BLaER1 treated with 17β-estradiol and CSF1 and Interleukin-3, amounts not matched to agents 10 nM and 100 nM (cell line): ENCODE data around the gene IDI2.
A peak's percentile ranks its signal among the peaks of the same experiment; 100 is the strongest.

Experiments
- H3K27ac ChIP-seq, 11 experiments: shearing (Covaris generic); formaldehyde crosslinking; 2 replicates each; pipeline ENCODE4 v1.8.1; 2022
- H3K27me3 ChIP-seq, 11 experiments: shearing (Covaris generic); formaldehyde crosslinking; 2 replicates each; pipeline ENCODE4 v1.8.1; 2022
- H3K36me3 ChIP-seq, 11 experiments: shearing (Covaris generic); formaldehyde crosslinking; 2 replicates each; pipeline ENCODE4 v1.8.1; 2022
- H3K4me1 ChIP-seq, 10 experiments: shearing (Covaris generic); formaldehyde crosslinking; 2 replicates each; pipeline ENCODE4 v1.8.1; 2022
- H3K4me2 ChIP-seq, 11 experiments: shearing (Covaris generic); formaldehyde crosslinking; 2 replicates each; pipeline ENCODE4 v1.8.1; 2022
- H3K4me3 ChIP-seq, 10 experiments: shearing (Covaris generic); formaldehyde crosslinking; 2 replicates each; pipeline ENCODE4 v1.8.1; 2022
- H3K9ac ChIP-seq, 11 experiments: shearing (Covaris generic); formaldehyde crosslinking; 2 replicates each; pipeline ENCODE4 v1.8.1; 2022
- H3K9me3 ChIP-seq, 11 experiments: shearing (Covaris generic); formaldehyde crosslinking; replicated peaks in 1 of 11; 2 replicates each; pipeline ENCODE4 v1.8.1; 2022
- H4K20me1 ChIP-seq, 11 experiments: shearing (Covaris generic); formaldehyde crosslinking; 2 replicates each; pipeline ENCODE4 v1.8.1; 2022
- Cebpa-rat ChIP-seq, 11 experiments: shearing (Covaris generic); IDR thresholded peaks; 2 replicates each; pipeline ENCODE4 v1.8.1; 2022

Gene IDI2

DNA sequence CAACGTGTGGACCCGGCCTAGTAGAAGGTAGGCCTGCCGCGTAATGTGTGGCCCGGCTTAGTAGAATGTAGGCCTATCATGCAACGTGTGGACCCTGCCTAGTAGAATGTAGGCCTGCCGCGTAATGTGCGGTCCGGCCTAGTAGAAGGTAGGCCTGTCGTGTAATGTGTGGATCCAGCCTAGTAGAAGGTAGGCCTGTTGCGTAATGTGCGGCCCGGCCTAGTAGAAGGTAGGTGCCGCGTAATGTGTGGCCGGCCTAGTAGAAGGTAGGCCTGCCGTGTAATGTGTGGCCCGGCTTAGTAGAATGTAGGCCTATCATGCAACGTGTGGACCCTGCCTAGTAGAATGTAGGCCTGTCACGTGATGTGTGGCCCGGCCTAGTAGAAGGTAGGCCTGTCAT is 49.3 kb downstream of the IDI2 start:
- TF ChIP-seq Cebpa-rat (IDR thresholded peaks at IDR 0.05): peak in 2 of 11 experiments; percentile 23 to 40; a peak in 1 of 22 replicates
- Histone ChIP-seq H3K4me2 (no peak overlapping the region), H3K4me1 (peaks cover 21 to 44% (median 44%) of the 10 kb centered on the region in 10 experiments), H3K27me3 (no peaks in the 10 kb centered on the region), H4K20me1 (no peaks in the 10 kb centered on the region), H3K9me3 (peaks cover 36 to 54% (median 49%) of the 10 kb centered on the region in 11 experiments), H3K27ac (no peak overlapping the region), H3K9ac (no peak overlapping the region), H3K4me3 (no peak overlapping the region), H3K36me3 (peaks cover 6 to 32% (median 21%) of the 10 kb centered on the region in 11 experiments; a peak in 18 of 22 replicates)

DNA sequence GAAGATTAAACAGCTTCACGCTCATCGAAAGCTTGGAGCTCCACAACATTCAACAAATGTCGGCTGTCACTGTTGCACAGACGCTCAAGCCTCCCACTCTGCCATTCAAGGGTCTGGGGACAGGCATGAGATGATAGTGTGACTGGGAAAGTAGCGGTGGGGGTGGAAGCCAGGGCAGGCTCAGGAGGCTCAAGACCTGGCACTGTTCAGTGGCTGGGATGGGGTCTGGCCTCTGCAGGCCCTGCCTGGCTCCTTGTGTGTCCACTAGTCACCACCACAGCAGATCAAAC is 50.9 kb downstream of the IDI2 start:
- no peak for TF ChIP-seq Cebpa-rat (IDR thresholded peaks at IDR 0.05)
- peaks cover 21 to 60% (median 59%) of the 10 kb centered on the region in 10 experiments for H3K4me1 ChIP-seq
- H3K27ac ChIP-seq: peak overlapping the region in 6 of 11 experiments; percentile 2 to 47 (median 26); a peak in 2 of 22 replicates

DNA sequence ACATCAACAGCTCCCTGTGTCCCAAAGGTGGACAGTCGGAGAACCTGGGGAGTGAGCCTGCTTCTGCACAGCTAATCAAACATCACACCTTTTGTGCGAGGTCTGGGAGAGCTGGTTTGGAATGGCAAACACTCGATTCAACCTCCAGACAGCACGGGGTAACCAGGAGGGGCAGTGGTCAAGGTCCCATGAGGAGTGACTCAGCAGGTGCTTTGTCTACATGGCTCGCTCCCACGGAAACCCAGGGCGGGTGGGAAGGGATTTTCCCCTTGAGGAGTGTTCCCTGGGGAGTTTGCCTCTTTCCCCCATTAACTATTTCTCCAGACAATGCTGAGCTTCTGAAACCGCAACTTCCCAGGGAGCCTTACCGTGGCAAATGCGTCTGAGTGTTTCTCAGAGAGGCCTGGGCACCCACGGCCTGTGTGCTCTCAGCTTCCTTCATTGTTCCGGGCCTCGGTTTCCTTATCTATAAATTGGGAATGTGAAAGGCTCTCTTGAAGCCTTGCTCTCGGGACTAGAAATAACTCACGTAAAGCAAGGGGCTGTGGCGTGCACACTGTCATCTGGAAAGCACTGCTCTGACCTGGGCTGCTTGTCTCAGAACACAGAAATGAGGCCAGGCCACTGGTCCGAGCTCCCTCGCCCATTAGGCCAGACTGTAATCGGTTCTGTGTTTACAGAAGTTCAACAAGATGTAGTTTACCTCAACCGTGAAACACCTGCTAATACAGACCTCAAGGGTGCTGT is 51.4 kb downstream of the IDI2 start:
- peaks cover 0 to 12% (median 5%) of the 10 kb centered on the region in 11 experiments; a peak in 7 of 22 replicates for H3K36me3 ChIP-seq
- H4K20me1 ChIP-seq: no peaks in the 10 kb centered on the region
- H3K4me1 ChIP-seq: peaks cover 21 to 65% (median 61%) of the 10 kb centered on the region in 10 experiments
- H3K27ac ChIP-seq: peak overlapping the region in 8 of 11 experiments; percentile 16 to 47 (median 32); a peak in 3 of 22 replicates
- H3K4me3 ChIP-seq: no peak overlapping the region
- TF ChIP-seq Cebpa-rat (IDR thresholded peaks at IDR 0.05): no peak
- H3K9me3 ChIP-seq: peaks cover 15 to 33% (median 28%) of the 10 kb centered on the region in 11 experiments
- no peaks in the 10 kb centered on the region for H3K27me3 ChIP-seq
- H3K9ac ChIP-seq: peak overlapping the region in 6 of 11 experiments; percentile 6 to 23 (median 17); a peak in 3 of 22 replicates
- peak overlapping the region; percentile 66 to 89 (median 84) for H3K4me2 ChIP-seq

More for the DNA sequence above, 50.9 kb downstream of the IDI2 start:
- H3K27me3 ChIP-seq: no peaks in the 10 kb centered on the region
- no peaks in the 10 kb centered on the region for H4K20me1 ChIP-seq
- peaks cover 0 to 17% (median 8%) of the 10 kb centered on the region in 11 experiments; a peak in 11 of 22 replicates for H3K36me3 ChIP-seq
- H3K4me2 ChIP-seq: peak overlapping the region; percentile 66 to 89 (median 84)
- H3K4me3 ChIP-seq: no peak overlapping the region
- H3K9me3 ChIP-seq: peaks cover 20 to 38% (median 33%) of the 10 kb centered on the region in 11 experiments
- H3K9ac ChIP-seq: peak overlapping the region in 6 of 11 experiments; percentile 8 to 23 (median 17); a peak in 2 of 22 replicates

DNA sequence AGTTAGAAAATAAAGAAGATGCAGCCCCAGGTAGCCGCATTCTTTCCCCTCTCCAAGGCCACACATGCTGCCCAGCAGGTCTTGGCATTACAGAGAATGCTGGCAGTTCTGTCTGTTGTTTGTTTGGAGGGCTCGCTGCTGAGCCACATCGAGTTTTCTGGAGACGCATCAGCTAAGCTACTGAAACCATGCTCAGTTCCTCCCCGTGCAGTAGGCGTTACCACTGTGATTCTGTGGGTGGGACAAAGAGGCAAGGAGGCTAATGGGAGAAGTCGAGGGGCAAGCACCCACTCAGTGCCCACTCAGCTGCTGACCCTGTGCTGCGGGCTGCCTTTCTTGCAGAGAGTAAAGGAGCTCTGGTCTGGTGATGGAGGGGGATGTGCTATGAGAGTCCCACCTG is 52.9 kb downstream of the IDI2 start:
- Histone ChIP-seq H3K27ac (peak overlapping the region in 2 of 11 experiments; percentile 3 to 59; a peak in 1 of 22 replicates), H3K4me1 (peaks cover 21 to 72% (median 61%) of the 10 kb centered on the region in 10 experiments), H3K9me3 (peaks cover 5 to 21% (median 16%) of the 10 kb centered on the region in 11 experiments; a peak in 20 of 22 replicates), H3K27me3 (no peaks in the 10 kb centered on the region), H3K36me3 (peaks cover 0 to 8% (median 0%) of the 10 kb centered on the region in 11 experiments; a peak in 3 of 22 replicates), H3K4me3 (no peak overlapping the region), H3K9ac (no peak overlapping the region), H3K4me2 (peak overlapping the region in 10 of 11 experiments; percentile 4 to 89 (median 82); a peak in 17 of 22 replicates), H4K20me1 (no peaks in the 10 kb centered on the region)
- TF ChIP-seq Cebpa-rat (IDR thresholded peaks at IDR 0.05): no peak

DNA sequence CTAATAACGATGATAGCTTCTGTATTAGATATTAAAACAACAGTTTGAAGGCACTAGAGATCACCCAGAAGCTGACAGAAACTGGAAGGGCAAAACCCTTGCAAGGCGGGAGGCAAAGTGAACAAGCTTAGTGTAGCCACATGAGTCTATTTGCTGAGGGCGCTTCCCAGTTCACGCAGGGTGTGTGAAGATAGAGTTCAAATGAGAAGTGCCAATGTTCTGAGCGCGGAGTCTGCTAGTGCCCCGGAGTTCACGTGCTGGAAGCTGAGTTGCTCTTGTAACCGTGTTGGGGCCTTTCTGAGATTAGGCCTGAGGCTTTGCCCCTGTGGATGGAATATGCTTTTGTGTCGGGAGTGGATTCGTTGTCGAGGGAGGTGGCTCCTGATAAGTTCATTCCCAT is 54.0 kb downstream of the IDI2 start:
- Histone ChIP-seq H3K9me3 (peaks cover 3 to 10% (median 5%) of the 10 kb centered on the region in 11 experiments; a peak in 15 of 22 replicates), H3K4me3 (peak overlapping the region in 1 of 10 experiments; percentile 6; a peak in 1 of 20 replicates), H3K27ac (peak overlapping the region in 8 of 11 experiments; percentile 16 to 65 (median 55); a peak in 13 of 22 replicates), H3K4me2 (peak overlapping the region in 9 of 11 experiments; percentile 16 to 89 (median 82); a peak in 18 of 22 replicates), H3K27me3 (no peaks in the 10 kb centered on the region), H3K4me1 (peaks cover 21 to 72% (median 61%) of the 10 kb centered on the region in 10 experiments), H3K9ac (peak overlapping the region in 5 of 11 experiments; percentile 7 to 34 (median 23); a peak in 4 of 22 replicates), H4K20me1 (no peaks in the 10 kb centered on the region), H3K36me3 (peaks cover 0 to 5% (median 0%) of the 10 kb centered on the region in 11 experiments; a peak in 3 of 22 replicates)
- TF ChIP-seq Cebpa-rat (IDR thresholded peaks at IDR 0.05): no peak

DNA sequence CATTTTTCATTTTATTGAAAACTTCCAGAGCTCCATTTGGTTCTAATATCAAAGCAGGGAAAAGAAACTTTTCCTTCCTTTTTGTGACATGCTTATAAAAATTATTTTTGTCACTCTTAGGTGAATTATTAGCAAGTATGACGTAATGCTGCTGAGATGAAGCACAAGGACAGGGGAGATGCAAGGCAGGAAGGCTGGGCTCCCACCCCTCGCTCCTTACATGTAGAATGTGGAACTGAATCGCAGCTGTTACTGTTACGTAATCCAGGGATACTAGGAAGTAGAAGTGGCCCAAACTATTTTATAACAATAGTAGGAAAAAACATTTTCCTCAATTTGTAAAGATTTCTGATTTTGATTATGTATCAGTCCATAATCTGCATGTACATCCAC is 54.5 kb downstream of the IDI2 start:
- peaks cover 0 to under 1% (median 0%) of the 10 kb centered on the region in 11 experiments; a peak in 3 of 22 replicates for H3K36me3 ChIP-seq
- H4K20me1 ChIP-seq: no peaks in the 10 kb centered on the region
- TF ChIP-seq Cebpa-rat (IDR thresholded peaks at IDR 0.05): peak in 9 of 11 experiments; percentile 21 to 91 (median 75); a peak in 14 of 22 replicates
- peak overlapping the region in 3 of 10 experiments; percentile 6 to 21 (median 14); a peak in 3 of 20 replicates for H3K4me3 ChIP-seq
- H3K4me2 ChIP-seq: peak overlapping the region in 10 of 11 experiments; percentile 15 to 89 (median 82); a peak in 19 of 22 replicates
- no peaks in the 10 kb centered on the region for H3K27me3 ChIP-seq
- peak overlapping the region in 6 of 11 experiments; percentile 15 to 54 (median 29); a peak in 7 of 22 replicates for H3K9ac ChIP-seq
- peak overlapping the region in 8 of 11 experiments; percentile 16 to 65 (median 55); a peak in 12 of 22 replicates for H3K27ac ChIP-seq
- peaks cover 21 to 72% (median 61%) of the 10 kb centered on the region in 10 experiments for H3K4me1 ChIP-seq
- H3K9me3 ChIP-seq: peaks cover 0 to 5% (median under 1%) of the 10 kb centered on the region in 11 experiments; a peak in 6 of 22 replicates

DNA sequence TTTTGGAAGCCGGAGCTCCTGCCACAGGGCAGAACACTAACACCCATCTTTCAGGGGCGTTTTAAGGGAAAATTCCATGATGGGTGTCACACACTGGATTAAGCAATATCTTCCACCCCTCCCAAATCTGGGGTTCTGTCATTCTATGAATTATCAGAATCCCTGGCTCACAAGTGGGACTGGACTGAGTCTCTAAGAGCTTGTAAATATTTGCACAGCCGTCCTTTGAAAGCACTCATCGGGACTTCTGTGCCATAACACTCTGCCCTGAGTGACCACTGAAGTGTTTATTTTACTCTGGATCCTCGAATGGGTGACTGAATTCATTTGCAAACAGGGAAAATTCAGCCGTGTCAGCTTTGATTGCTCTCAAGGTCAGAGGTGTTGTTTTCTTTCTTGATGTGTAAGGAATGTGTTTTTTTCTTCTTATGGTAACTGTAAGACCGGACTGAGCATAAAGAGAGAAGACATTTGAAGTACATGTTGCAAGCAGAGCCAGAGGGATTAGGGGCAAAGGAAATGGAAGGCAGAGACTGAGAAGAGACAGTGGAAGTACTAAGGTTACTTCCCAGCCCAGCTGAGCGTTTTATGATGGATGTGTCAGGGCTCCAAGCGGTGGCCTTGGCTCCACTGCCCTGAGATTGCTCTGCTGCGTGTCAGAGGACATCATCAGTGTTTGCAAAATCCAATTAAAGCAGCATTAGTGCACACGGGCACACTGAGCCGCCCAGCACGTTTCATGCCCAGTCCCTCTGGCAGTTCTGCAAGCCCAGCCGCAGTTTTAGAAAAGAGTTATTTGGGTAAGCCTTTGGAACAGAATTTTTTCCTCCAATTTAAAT is 55.1 kb downstream of the IDI2 start:
- H3K27me3 ChIP-seq: no peaks in the 10 kb centered on the region
- TF ChIP-seq Cebpa-rat (IDR thresholded peaks at IDR 0.05): no peak
- peaks cover 20 to 71% (median 60%) of the 10 kb centered on the region in 10 experiments for H3K4me1 ChIP-seq
- no peaks in the 10 kb centered on the region for H4K20me1 ChIP-seq
- peak overlapping the region in 6 of 11 experiments; percentile 4 to 54 (median 29); a peak in 7 of 22 replicates for H3K9ac ChIP-seq
- H3K9me3 ChIP-seq: peaks cover 0 to 3% (median 0%) of the 10 kb centered on the region in 11 experiments; a peak in 1 of 22 replicates
- H3K27ac ChIP-seq: peak overlapping the region in 7 of 11 experiments; percentile 10 to 65 (median 59); a peak in 11 of 22 replicates
- H3K36me3 ChIP-seq: no peaks in the 10 kb centered on the region
- peak overlapping the region in 3 of 10 experiments; percentile 6 to 21 (median 14); a peak in 3 of 20 replicates for H3K4me3 ChIP-seq
- H3K4me2 ChIP-seq: peak overlapping the region in 10 of 11 experiments; percentile 15 to 89 (median 82); a peak in 19 of 22 replicates
